Measurements from ENCODE around the gene CBFA2T3. TPM values are rescaled to one million over a fixed set of nuclear protein-coding genes. Genes with fewer than 3 reads are reported as not detected.
A peak's percentile ranks its signal among the peaks of the same experiment; 100 is the strongest.

Gene CBFA2T3
- total and polyA plus RNA-seq, 2 of the 13 experiments (the other 11 are each of a cell fraction or from before 2014, with no cell fraction given): 0.05 TPM; not detected in 1

GRCh38 chr16:88856828-88857727 is 119.9 kb downstream of the CBFA2T3 start, which contains the start of the genes GALNS and TRAPPC2L (continued):
- TF ChIP-seq ELK4 (CRISPR knock-in tag; IDR thresholded peaks at IDR 0.05; ENCODE audit: borderline replicate concordance) (no peak), JARID2 (CRISPR knock-in tag; IDR thresholded peaks at IDR 0.05; ENCODE audit: insufficient replicate concordance) (peak; percentile 92), ZNF296 (CRISPR knock-in tag; conservative IDR thresholded peaks at IDR 0.05) (peak; percentile 78; the same call in 1 of the 2 replicates), MAF1 (CRISPR knock-in tag; IDR thresholded peaks at IDR 0.05; ENCODE audit: borderline replicate concordance) (0 out of 2 replicates have a peak, but pooled peaks have one; percentile 75), RAD21 (CRISPR knock-in tag; IDR thresholded peaks at IDR 0.05) (peak; percentile 31; the same call in 1 of the 2 replicates), MTF1 (CRISPR knock-in tag; IDR thresholded peaks at IDR 0.05) (no peak), ZNF768 (CRISPR knock-in tag; IDR thresholded peaks at IDR 0.05) (peak; percentile 60; the same call in 1 of the 2 replicates), HNRNPLL (IDR thresholded peaks at IDR 0.05; ENCODE audit: low read depth, low read length, poor library complexity, severe bottlenecking) (peak; percentile 67), DMTF1 (CRISPR knock-in tag; IDR thresholded peaks at IDR 0.05) (peak; percentile 72; the same call in 1 of the 2 replicates), ESRRA (CRISPR knock-in tag; IDR thresholded peaks at IDR 0.05; ENCODE audit: low read depth) (peak; percentile 67; the same call in 1 of the 2 replicates), ZNF564 (CRISPR knock-in tag; IDR thresholded peaks at IDR 0.05) (no peak), ZHX2 (IDR thresholded peaks at IDR 0.05; ENCODE audit: low read depth) (peak; percentile 81; the same call in 1 of the 2 replicates), ZHX2 (CRISPR knock-in tag; IDR thresholded peaks at IDR 0.05; ENCODE audit: borderline replicate concordance) (no peak; the same call in 1 of the 2 replicates), AKAP8 (CRISPR knock-in tag; IDR thresholded peaks at IDR 0.05) (peak; percentile 77; the same call in 1 of the 2 replicates)

Data from HepG2 (cell line).